Nephron progenitor cell (in vitro differentiated cells): ENCODE data around the gene SETD3.

Experiments
- DNase-seq: peaks from one replicate; pipeline ENCODE4 v3.0.0; 2021
- H3K27ac Mint-ChIP-seq: 2 replicates; pipeline ENCODE4 v1.8.0; 2021; ENCODE audit warnings: mild to moderate bottlenecking, moderate library complexity, mixed read lengths
- H3K27me3 Mint-ChIP-seq: 2 replicates; pipeline ENCODE4 v1.8.0; 2021; ENCODE audit warnings: mild to moderate bottlenecking, low read depth, mixed read lengths; ENCODE audit not compliant: poor library complexity
- H3K36me3 Mint-ChIP-seq: 2 replicates; pipeline ENCODE4 v1.8.0; 2021; ENCODE audit warnings: low read depth, mixed read lengths
- H3K4me1 Mint-ChIP-seq: 2 replicates; pipeline ENCODE4 v1.8.0; 2021; ENCODE audit warnings: mixed read lengths
- H3K4me3 Mint-ChIP-seq: 2 replicates; pipeline ENCODE4 v1.8.0; 2021; ENCODE audit warnings: mild to moderate bottlenecking, moderate library complexity, mixed read lengths
- H3K9me3 Mint-ChIP-seq: 2 replicates; pipeline ENCODE4 v1.8.0; 2021; ENCODE audit warnings: mild to moderate bottlenecking, moderate library complexity, mixed read lengths
- CTCF ChIP-seq: fragments of 200-600 bp; sonication (generic); IDR thresholded peaks from 2 replicates; pipeline ENCODE4 v1.5.0; 2021; ENCODE audit warnings: antibody characterized with exemption

The SETD3 gene

GRCh38 chr14:99432485-99432884, 48.2 kb downstream of the SETD3 start:
- Mint-ChIP-seq H3K4me1 (peaks cover 19% of the 10 kb centered on the region), H3K27me3 (peaks cover 4% of the 10 kb centered on the region), H3K36me3 (peaks cover 80% of the 10 kb centered on the region), H3K27ac (no peak overlapping the region), H3K4me3 (no peak overlapping the region), H3K9me3 (peaks cover 17% of the 10 kb centered on the region)
- DNase-seq = no peak
- TF ChIP-seq CTCF = no peak

GRCh38 chr14:99431986-99432385, 48.7 kb downstream of the SETD3 start:
- no peak for TF ChIP-seq CTCF
- Mint-ChIP-seq H3K27me3 (peaks cover 4% of the 10 kb centered on the region), H3K36me3 (peaks cover 77% of the 10 kb centered on the region), H3K27ac (no peak overlapping the region), H3K9me3 (peaks cover 17% of the 10 kb centered on the region), H3K4me1 (peaks cover 14% of the 10 kb centered on the region), H3K4me3 (no peak overlapping the region)
- no peak for DNase-seq

DNA sequence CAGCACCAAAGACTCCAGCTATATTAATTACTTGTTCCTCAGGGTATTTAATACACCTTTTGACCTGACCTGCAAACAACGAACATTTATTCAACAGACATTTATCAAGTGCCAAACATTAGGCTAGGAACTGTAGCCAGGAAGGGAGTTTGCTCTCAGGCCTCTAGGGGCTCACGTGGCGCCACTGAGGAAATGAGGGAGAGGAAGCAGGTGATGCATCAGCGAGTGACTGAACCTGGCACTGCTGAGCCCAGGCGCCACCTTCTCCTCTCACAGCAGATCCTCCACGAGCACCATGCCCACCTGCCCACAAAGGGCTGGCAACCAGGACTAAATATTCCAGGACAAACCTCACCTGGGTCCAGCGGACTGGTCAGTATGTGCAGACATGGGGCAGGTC, 50.2 kb downstream of the SETD3 start:
- peaks cover 15% of the 10 kb centered on the region for H3K4me1 Mint-ChIP-seq
- no peaks in the 10 kb centered on the region for H3K27me3 Mint-ChIP-seq
- TF ChIP-seq CTCF = peak; percentile 19
- no peak for DNase-seq
- H3K4me3 Mint-ChIP-seq = no peak overlapping the region
- H3K9me3 Mint-ChIP-seq = peaks cover 17% of the 10 kb centered on the region
- H3K36me3 Mint-ChIP-seq = peaks cover 72% of the 10 kb centered on the region
- H3K27ac Mint-ChIP-seq = no peak overlapping the region

DNA sequence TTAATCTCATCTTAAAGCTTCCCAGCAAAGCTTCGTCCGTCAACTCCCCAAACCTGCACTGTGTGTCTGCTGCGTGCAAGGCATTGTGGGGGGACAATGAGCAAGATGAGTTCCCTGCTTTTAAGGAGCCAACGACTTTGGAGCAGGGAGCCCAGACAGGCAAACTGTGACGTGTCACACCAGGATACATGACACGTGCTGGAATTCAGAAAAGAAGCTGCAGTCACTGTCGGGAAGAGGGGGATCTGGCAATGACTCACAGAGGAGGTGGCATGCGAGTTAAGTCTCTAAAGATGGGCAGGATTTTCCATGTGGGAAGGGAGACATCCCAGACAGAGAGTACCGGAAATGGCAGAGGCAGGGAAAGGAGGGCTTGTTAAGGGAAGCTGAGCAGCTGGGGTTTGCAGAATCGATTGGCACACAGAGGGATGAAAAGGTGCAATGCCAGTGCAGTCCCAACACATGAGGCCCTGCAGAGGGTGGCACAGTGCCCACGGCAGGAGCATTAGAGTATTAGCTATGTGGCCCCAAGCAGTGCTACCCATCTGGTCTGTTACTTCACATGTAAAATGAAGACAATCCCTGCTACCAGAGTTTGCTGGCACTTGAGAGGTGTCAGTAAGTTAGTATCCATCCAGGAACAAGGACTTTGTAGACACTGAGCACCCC, 52.9 kb downstream of the SETD3 start:
- TF ChIP-seq CTCF = no peak
- Mint-ChIP-seq H3K36me3 (peaks cover 52% of the 10 kb centered on the region), H3K4me1 (peaks cover 31% of the 10 kb centered on the region), H3K27me3 (no peaks in the 10 kb centered on the region), H3K4me3 (no peak overlapping the region), H3K27ac (peak overlapping the region; percentile 65), H3K9me3 (peaks cover 17% of the 10 kb centered on the region)
- DNase-seq = no peak

DNA sequence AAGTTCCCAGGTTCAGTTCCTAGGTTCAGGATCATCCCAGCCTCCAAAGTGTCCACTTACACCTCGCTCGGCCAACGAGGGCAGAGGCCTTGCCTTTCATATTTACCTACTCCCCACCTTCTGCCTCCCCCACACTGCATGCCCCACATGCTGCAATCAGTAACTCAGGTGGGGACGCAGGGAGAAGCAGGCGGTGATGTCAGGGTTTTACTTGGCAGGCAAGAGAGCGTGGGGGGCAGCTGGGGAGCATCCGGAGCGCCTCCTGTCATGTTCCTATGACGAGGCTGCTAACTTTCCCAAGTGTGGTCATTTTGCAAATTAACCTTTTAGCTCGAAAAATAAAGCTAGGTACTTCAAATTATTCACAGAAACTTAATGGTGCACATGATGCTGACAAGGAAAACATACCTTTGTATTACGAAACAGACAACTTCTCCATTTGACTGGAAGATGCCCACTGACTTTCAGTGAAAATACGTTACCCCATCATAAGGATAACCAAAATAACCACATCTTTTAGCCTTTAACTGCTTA, 53.8 kb downstream of the SETD3 start:
- no peaks in the 10 kb centered on the region for H3K27me3 Mint-ChIP-seq
- no peak for TF ChIP-seq CTCF
- H3K36me3 Mint-ChIP-seq = peaks cover 48% of the 10 kb centered on the region
- H3K9me3 Mint-ChIP-seq = peaks cover 17% of the 10 kb centered on the region
- H3K4me3 Mint-ChIP-seq = no peak overlapping the region
- peaks cover 35% of the 10 kb centered on the region for H3K4me1 Mint-ChIP-seq
- H3K27ac Mint-ChIP-seq = peak overlapping the region; percentile 37
- no peak for DNase-seq

DNA sequence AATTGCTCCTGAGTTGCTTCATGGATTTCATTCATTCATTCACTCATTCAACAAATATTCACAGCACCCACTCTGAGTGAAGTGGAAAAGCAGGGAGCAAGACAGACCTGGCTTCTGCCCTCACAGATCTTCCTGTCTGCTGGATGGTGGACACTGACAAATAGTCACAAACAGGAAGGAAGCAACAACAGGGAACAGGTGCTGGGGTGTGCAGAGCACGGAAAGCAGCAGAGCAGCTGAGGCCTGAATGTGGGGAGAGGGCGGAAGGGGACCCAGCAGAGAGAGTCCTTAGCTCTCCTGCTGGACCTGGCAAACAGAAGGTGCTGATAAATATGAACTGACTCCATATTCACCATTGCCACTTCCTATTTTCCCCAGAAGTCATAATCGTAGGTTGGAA, 54.4 kb downstream of the SETD3 start:
- Mint-ChIP-seq H3K27ac (no peak overlapping the region), H3K36me3 (peaks cover 47% of the 10 kb centered on the region)

More for the DNA sequence above, 54.4 kb downstream of the SETD3 start:
- Mint-ChIP-seq H3K27me3 (no peaks in the 10 kb centered on the region), H3K9me3 (peaks cover 17% of the 10 kb centered on the region), H3K4me3 (no peak overlapping the region), H3K4me1 (peaks cover 38% of the 10 kb centered on the region)
- TF ChIP-seq CTCF = no peak
- DNase-seq = no peak
